A549 (cell line): ENCODE results near the gene KPTN.

Source experiments
- CTCF ChIP-seq: fragments of >200 bp; sonication (Bioruptor Twin); formaldehyde crosslinking; IDR thresholded peaks from 3 replicates; pipeline ENCODE4 v1.5.1; 2016
- PBX3 ChIP-seq: IDR thresholded peaks from 2 replicates; pipeline ENCODE4 v1.6.1; 2012
- POLR2A ChIP-seq: IDR thresholded peaks from 2 replicates; pipeline ENCODE4 v1.6.1; 2012; ENCODE audit warnings: mild to moderate bottlenecking, low read length
- RCOR1 ChIP-seq: fragments of 150-350 bp; IDR thresholded peaks from 2 replicates; pipeline ENCODE4 v1.6.1; 2014; ENCODE audit warnings: antibody characterized with exemption, low read length, low read depth
- SMC3 ChIP-seq: fragments of >200 bp; sonication (Bioruptor Twin); formaldehyde crosslinking; IDR thresholded peaks from 3 replicates; pipeline ENCODE4 v1.6.1; 2018; ENCODE audit warnings: inconsistent platforms
- SREBF2 ChIP-seq: fragments of 450-650 bp; IDR thresholded peaks from 2 replicates; pipeline ENCODE4 v1.6.1; 2014; ENCODE audit warnings: mild to moderate bottlenecking, moderate library complexity
- USF2 ChIP-seq: fragments of 450-650 bp; IDR thresholded peaks from 2 replicates; pipeline ENCODE4 v1.6.1; 2014; ENCODE audit warnings: antibody characterized with exemption
- ZFP36 ChIP-seq: fragments of 450-650 bp; IDR thresholded peaks from 2 replicates; pipeline ENCODE4 v1.6.1; 2014; ENCODE audit warnings: borderline replicate concordance; ENCODE audit not compliant: partially characterized antibody

- no peak for TF ChIP-seq SREBF2
- no peak for TF ChIP-seq USF2
- TF ChIP-seq POLR2A = no peak
- no peak for TF ChIP-seq PBX3
- no peak for TF ChIP-seq CTCF
- TF ChIP-seq RCOR1 = no peak
- no peak for TF ChIP-seq ZFP36
- no peak for TF ChIP-seq SMC3
These were observed 27.7 kb upstream of the KPTN start for GRCh38 chr19:47511681-47512080.
